ENCODE data around the gene ADAM11.

ADAM11 gene

DNA sequence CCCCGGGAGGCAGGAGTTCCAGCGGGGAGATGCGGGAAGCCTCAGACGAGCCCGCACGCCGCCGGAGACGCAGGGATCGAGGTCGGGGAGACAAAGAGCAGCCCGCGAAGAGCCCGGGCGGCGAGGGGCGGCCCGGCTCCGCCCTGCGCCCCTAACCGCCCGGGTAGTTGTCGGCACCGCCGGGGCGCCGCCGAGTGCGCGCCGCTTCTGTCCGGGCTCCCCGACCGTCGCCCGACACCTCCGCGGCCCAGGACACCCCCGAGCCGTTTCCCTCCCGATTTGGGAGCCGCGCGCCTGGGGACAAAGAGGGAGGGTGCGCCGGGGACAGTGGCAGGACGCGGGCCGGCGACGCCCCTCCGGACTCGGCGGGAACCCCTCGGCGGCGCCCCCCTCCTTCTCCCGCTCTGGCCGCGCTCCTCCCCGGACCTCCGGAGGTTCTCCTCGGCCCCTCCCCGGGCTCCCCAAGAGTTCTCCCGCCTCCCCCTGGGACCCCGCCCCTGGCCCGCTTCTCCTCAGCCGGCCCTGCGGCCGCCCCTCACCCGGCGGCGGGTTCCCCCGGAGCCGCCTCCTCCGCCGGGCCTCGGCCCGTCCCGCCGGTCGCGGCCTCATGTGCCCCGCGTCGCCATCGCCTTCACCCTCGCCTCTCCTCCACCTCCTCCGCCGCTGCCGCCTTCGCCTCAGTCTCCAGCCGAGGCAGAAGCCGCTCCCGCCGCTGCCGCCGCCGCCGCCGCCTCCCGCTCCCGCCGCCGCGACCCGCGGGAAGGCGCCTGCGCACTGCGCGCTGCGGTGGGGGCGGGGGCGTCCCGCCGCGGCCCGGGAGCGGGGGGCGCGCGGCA is 71.0 kb downstream of the ADAM11 start, which contains the start of gene GJC1:
Gene GJC1 (minus strand): TSS at position 765 of the 836 bp plus-strand sequence. CDS start 24,470 bp downstream, outside the sequence.
- CTCF ChIA-PET = interaction anchor here (0.6 to 3.2 kb wide), 6 partner anchors 20 to 306 kb away, joined by 3 to 40 read pairs (median 9); partner anchors contain the start of gene ACBD4
- Histone ChIP-seq H3K4me1 (ENCODE audit: control insufficient read depth, insufficient read depth, low read length) (peaks cover 14% of the 10 kb centered on the region), H3K27ac (ENCODE audit: extremely low read depth, low read depth, low read length) (peak within 1 kb of the TSS; percentile 93), H3K4me3 (ENCODE audit: low read depth, low read length) (peak within 1 kb of the TSS; percentile 78), H3K9me3 (ENCODE audit: control insufficient read depth, insufficient read depth, low read depth, low read length) (no peaks in the 10 kb centered on the region), H3K36me3 (ENCODE audit: control insufficient read depth in 2 of 2, insufficient read depth in 1 of 2, low read length in 2 of 2) (no peaks in the 10 kb centered on the region; a peak in 1 of 3 replicates)
- POLR2A ChIA-PET = interaction anchor here (1.0 to 1.2 kb wide), 5 partner anchors 9 to 319 kb away, joined by 3 to 9 read pairs (median 5); partner anchors contain the start of genes DBF4B and HEXIM1
- TF ChIP-seq ZBTB49 (tag by site-specific recombination; IDR thresholded peaks at IDR 0.05; ENCODE audit: low read depth) (no peak), ZNF623 (tag by site-specific recombination; IDR thresholded peaks at IDR 0.05) (no peak), ZSCAN30 (tag by site-specific recombination; IDR thresholded peaks at IDR 0.05) (0 out of 2 replicates have a peak, but pooled peaks have one; percentile 46), PATZ1 (tag by site-specific recombination; IDR thresholded peaks at IDR 0.05) (peak; percentile 65; the same call in 1 of the 2 replicates), GLIS2 (tag by site-specific recombination; IDR thresholded peaks at IDR 0.05) (peak; percentile 83), ZNF133 (tag by site-specific recombination; IDR thresholded peaks at IDR 0.05) (no peak), ZNF654 (tag by site-specific recombination; IDR thresholded peaks at IDR 0.05; ENCODE audit: low read depth) (no peak), ZNF660 (tag by site-specific recombination; IDR thresholded peaks at IDR 0.05) (peak; percentile 37), ZNF843 (tag by site-specific recombination; IDR thresholded peaks at IDR 0.05) (no peak), ZNF10 (tag by site-specific recombination; IDR thresholded peaks at IDR 0.05) (0 out of 2 replicates have a peak, but pooled peaks have one; percentile 2), RBAK (tag by site-specific recombination; IDR thresholded peaks at IDR 0.05) (no peak), ZBTB21 (tag by site-specific recombination; IDR thresholded peaks at IDR 0.05) (no peak), ZNF239 (tag by site-specific recombination; IDR thresholded peaks at IDR 0.05) (no peak), MEIS1 (CRISPR knock-in tag; IDR thresholded peaks at IDR 0.05; ENCODE audit: borderline replicate concordance) (no peak), ZNF37A (tag by site-specific recombination; IDR thresholded peaks at IDR 0.05) (no peak), BCL11B (tag by site-specific recombination; IDR thresholded peaks at IDR 0.05; ENCODE audit: low read depth) (no peak), ZNF292 (tag by site-specific recombination; IDR thresholded peaks at IDR 0.05; ENCODE audit: borderline replicate concordance, low read depth) (no peak), KLF9 (tag by site-specific recombination; IDR thresholded peaks at IDR 0.05; ENCODE audit: low read depth) (peak; percentile 52; the same call in 1 of the 2 replicates), SP3 (tag by site-specific recombination; IDR thresholded peaks at IDR 0.05) (peak; percentile 57), KLF8 (tag by site-specific recombination; IDR thresholded peaks at IDR 0.05) (peak; percentile 68; the same call in 1 of the 2 replicates), ZNF596 (tag by site-specific recombination; IDR thresholded peaks at IDR 0.05) (no peak), ZBTB20 (tag by site-specific recombination; IDR thresholded peaks at IDR 0.05) (peak; percentile 86), ZBTB8A (tag by site-specific recombination; IDR thresholded peaks at IDR 0.05) (peak; percentile 89), ZNF274 (IDR thresholded peaks at IDR 0.05; ENCODE audit: low read length) (no peak), ZNF274 (tag by site-specific recombination; IDR thresholded peaks at IDR 0.05; ENCODE audit: borderline replicate concordance) (no peak), KLF1 (tag by site-specific recombination; IDR thresholded peaks at IDR 0.05) (peak; percentile 34; the same call in 1 of the 2 replicates), ZBTB7A (tag by site-specific recombination; IDR thresholded peaks at IDR 0.05; ENCODE audit: low read depth) (no peak), ZNF48 (tag by site-specific recombination; IDR thresholded peaks at IDR 0.05) (no peak), ZNF157 (tag by site-specific recombination; IDR thresholded peaks at IDR 0.05) (no peak)
- TF ChIP-seq, protein P1, sequence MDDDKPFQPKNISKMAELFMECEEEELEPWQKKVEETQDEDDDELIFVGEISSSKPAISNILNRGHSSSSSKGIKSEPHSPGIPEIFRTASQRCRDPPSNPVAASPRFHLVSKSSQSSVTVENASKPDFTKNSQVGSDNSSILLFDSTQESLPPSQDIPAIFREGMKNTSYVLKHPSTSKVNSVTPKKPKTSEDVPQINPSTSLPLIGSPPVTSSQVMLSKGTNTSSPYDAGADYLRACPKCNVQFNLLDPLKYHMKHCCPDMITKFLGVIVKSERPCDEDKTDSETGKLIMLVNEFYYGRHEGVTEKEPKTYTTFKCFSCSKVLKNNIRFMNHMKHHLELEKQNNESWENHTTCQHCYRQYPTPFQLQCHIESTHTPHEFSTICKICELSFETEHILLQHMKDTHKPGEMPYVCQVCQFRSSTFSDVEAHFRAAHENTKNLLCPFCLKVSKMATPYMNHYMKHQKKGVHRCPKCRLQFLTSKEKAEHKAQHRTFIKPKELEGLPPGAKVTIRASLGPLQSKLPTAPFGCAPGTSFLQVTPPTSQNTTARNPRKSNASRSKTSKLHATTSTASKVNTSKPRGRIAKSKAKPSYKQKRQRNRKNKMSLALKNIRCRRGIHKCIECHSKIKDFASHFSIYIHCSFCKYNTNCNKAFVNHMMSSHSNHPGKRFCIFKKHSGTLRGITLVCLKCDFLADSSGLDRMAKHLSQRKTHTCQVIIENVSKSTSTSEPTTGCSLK (tag by site-specific recombination; IDR thresholded peaks at IDR 0.05) = no peak
- TF ChIP-seq, protein P2, sequence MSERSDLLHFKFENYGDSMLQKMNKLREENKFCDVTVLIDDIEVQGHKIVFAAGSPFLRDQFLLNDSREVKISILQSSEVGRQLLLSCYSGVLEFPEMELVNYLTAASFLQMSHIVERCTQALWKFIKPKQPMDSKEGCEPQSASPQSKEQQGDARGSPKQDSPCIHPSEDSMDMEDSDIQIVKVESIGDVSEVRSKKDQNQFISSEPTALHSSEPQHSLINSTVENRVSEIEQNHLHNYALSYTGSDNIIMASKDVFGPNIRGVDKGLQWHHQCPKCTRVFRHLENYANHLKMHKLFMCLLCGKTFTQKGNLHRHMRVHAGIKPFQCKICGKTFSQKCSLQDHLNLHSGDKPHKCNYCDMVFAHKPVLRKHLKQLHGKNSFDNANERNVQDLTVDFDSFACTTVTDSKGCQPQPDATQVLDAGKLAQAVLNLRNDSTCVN (tag by site-specific recombination; optimal IDR thresholded peaks at IDR 0.05) = peak; percentile 54
